Activated CD4-positive, CD25-positive, alpha-beta regulatory T cell treated with anti-CD3 and anti-CD28 coated beads, Interleukin-2, amount 50 U/mL, for 24 hours (primary cell): ENCODE data around the gene RPL13.
"Not testable (repeated sequence)": the region's sequence is repeated elsewhere in the genome, so short reads cannot be mapped to it uniquely, and the experiment has no call there.

Experiments
- ATAC-seq, 2 donors: fragments of 150-1000 bp; cut with Tn5 transposase; one replicate each; pipeline ENCODE4 v1.10.0; 2021; ENCODE audit warnings: mild to moderate bottlenecking in 1 of 2, moderate library complexity in 1 of 2

The RPL13 gene

DNA sequence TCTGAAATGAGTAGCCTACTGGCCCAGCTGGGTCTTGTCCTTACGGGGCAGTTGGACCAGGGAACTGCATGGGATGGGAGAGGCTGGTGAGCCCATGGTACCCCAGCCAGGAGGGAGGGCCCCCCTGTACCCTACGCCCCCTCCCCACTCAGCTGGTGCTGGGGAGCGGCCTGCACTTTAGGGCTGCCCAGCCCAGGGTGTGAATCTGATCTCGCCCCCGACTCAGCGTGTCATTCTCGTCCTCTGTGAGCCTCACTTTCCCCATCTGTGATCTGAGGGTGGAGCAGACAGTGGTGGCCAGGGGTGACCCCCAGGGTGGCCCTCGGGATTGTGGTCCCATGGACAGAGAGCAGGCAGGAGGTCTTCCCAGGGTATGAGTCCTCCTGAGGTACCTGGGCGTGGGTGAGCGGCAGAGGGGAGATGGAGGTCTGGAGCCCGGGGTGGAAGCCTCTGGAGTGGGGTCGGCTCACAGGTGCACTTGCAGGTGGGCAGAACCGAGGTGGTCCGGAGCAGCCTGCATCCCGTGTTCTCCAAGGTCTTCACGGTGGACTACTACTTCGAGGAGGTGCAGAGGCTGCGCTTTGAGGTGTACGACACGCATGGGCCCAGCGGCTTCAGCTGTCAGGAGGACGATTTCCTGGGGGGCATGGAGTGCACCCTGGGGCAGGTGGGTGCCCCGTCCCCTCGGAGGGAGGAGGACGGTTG is 16.7 kb downstream of the RPL13 start:
- no peak for ATAC-seq

DNA sequence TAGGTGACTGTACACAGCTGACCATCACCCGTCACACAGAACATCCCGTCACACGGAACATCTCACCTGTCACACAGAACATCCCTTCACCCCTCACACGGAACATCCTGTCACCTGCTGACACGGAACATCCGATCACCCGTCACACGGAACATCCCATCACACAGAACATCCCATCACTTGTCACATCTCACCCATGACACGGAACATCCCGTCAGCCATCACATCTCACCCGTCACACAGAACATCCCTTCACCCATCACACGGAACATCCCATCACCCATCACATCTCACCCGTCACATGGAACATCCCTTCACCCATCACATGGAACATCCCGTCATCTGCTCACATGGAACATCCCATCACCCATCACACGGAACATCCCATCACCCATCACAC is 18.9 kb downstream of the RPL13 start:
- no peak for ATAC-seq

DNA sequence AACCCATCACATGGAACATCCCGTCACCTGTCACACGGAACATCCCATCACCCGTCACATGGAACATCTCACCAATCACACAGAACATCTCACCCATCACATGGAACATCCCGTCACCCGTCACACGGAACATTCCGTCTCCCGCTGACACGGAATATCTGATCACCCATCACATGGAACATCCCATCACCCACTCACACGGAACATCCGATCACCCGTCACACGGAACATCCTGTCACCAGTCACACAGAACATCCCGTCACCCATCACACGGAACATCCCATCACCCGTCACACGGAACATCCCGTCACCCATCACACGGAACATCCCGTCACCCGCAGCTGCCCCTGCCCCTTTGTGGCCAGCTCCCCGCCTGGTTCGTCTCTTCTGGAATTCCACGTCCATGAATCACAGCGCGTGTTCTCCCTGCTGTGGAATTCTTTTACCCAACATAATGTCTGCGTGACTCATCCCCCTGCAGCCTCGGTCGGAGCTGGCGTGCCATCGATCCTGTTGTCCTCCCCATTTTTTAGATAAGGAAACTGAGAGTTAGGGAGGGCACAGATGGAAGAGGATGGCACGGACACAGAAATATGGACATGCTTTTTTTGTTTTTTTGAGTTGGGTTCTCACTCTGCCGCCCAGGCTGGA is 20.7 kb downstream of the RPL13 start:
- ATAC-seq = no peak

DNA sequence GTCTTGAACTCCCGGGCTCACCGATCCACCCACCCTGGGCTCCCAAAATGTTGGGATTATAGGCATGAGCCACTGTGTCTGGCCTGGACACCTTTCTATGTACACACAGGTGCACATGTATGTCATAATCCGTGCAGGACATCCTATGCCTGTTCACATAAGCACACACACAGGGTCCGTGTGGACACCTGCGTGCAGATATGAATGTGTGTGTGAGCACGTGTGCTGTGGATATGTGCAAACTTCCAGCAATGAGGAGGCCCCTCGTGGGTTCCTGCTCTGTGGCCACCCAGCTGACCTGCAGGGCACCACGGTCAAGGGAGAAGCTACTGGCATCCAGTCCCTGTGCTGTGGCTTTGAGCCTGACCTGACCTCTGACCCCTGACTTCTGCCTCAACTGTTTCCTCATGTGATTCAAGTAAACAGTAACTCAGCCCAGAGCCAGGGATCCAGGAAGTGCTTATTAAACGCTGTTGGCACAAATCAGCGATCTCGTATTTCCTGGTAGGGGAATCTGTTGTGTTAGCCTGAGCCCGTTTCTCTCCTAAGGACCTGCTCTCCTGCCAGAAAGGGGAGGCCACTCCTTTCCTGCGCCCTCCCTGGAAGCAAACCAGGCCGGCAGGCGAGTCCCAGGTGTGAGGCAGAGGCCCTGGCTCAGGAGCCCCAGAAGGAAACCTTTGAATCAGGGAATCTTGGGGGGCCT is 21.5 kb downstream of the RPL13 start:
- no peak for ATAC-seq

DNA sequence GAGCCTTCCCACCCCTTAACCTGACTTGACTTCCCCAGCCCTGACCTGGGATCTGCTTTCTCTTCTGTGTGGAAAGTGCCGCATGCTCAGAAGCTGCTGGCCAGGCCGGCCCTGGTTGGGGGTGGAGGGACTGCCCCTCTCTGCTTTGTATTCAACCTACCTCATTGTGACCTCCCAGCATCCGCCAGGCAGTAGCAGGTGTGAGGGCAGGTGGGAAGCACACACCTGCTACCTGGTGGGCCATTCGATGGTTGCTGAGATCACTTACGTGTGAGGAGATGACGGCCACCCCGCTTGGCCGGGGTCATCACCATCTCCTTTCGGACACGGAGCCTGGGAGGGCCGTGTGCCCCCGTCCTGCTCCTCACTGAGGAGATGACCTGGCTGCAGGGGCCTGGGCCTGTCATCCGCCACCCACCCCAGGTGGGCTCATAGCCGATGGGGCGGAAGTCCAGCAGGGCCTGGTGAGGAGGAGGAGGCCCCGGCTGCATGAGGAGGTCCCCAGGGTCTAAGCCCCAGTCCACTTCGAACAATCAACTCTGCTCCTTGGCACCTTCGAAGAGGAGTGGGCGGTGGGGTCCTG is 22.2 kb downstream of the RPL13 start:
- ATAC-seq = no peak

DNA sequence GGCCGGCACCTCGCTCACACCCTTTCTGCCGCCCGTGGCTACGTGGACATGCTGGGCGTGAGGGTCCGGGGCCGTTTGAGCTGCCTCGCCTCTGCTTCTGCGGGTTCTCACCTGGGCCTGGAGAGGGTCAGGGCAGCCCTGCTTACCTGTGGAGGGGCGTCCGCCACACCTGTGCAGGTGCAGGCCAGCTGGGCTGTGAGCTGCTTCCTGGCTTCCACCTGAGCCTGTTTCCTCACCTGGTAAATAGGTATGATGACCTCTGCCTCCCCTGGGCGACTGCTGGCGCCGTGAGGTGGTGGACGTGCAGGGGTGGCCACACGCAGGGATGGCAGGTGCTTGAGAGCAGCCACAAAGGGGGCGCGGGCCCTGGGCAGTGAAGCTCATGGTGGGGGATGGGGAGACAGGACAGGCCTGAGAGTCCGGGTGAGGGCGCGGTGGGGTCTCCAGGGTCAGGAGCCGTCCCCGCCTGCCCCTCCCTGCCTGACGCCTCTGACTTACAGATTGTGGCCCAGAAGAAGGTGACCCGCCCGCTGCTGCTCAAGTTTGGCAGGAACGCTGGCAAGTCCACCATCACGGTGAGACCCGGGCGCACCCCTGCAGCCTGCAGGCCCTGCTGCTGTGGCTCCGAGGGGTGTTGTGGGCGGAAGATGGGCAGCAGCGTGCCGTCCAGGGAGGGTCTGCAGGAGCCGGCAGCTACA is 22.9 kb downstream of the RPL13 start:
- ATAC-seq = no peak

DNA sequence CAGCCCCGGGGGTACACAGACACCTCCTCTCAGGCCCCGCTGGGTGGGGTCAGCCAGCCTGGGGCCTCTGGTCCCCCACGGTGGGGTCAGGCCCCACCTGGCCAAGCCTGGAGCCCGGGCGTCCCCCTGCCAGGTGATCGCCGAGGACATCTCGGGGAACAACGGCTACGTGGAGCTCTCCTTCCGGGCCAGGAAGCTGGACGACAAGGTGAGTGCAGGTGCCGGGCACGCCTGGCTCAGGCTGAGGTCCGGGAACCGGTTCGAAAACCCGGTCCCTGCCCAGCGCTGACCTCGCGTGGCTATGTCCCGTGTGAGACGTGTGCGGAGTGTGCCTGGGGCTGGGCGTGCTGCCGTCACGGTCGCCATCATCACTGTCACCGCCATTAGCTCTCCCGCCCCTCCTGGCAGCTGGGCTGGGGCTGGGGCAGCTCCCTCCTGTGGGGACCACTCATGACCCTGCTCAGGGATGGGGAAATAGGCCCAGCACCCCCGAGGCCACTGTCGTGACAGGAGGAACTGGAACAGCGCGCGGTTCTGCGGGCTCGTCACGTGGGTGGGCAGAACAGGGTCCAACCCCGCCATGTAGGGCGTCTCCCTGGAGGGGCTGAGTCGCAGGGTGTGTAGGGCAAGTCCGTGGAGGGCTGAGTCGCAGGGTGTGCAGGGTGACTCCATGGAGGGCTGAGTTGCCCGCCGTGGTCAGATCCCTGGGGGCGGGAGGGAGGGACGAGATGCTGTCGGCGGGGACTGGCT is 23.6 kb downstream of the RPL13 start:
- ATAC-seq = no peak

DNA sequence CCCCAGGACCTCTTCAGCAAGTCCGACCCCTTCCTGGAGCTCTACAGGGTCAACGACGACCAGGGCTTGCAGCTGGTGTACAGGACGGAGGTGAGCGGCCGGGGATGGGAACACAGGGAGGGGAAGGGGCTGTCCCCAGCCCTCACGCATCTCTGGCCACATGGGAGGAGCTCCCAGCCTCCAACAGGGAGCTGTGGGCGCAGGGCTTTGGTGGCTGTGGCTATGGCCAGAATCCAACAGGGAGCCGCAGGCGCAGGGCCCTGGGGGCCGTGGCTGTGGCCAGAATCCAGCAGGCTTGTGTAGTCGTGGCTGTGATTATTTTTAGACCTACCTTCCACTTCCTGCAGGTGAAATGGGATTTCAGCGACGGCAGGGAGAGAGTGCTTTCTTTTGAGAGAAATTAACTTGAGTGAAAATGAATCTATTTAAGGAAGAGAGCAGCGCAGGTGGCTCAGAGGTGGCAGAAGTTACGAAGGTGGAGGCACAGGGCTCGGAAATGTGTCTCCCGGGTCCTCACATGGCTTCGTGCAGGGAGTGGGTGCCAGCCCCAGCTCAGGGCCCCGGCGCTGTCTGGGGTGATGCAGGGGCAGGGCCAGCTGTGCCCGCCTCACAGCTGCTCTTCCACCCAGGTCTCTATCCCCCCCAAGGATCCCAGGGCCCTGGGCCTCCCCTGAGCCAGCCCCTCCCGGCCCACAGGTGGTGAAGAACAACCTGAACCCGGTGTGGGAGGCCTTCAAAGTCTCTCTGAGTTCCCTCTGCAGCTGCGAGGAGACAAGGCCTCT is 24.5 kb downstream of the RPL13 start:
- ATAC-seq = no peak

DNA sequence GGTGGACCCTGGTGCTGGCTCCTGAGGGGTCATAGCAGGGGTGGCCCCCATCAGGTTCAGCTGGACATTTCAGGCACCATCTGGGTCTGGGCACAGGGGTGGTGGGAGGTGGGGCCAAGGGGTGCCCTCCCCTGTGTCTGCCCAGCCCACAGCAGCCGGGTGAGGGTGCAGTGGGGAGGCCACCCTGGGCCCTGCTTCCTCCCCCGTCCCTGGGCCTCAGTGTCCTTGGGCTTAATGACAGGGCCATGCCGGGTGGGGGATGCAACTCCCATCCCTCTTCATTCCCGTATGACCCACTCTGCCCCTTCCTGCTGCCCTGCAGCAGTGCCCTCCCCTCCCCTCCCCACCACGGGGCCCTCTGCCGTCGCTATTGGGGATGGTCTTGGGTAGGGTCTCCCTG is 25.7 kb downstream of the RPL13 start:
- ATAC-seq = no peak

DNA sequence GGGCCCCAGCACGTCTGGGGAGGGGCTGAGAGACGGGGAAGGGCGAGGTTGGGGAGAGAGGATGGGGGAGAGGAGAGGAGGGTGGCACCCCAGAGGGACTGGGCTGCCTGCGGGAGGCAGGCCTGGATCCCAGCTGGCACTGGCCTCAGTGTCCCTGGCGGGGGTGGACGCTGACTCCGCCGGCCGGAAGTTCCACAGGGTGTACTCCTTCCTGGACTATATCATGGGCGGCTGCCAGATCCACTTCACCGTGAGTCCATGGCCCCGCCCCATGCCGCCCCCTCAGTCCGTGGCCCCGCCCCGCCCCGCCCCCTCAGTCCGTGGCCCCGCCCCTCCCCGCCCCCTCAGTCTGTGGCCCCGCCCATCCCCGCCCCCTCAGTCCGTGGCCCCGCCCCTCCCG is 26.4 kb downstream of the RPL13 start:
- no peak for ATAC-seq

DNA sequence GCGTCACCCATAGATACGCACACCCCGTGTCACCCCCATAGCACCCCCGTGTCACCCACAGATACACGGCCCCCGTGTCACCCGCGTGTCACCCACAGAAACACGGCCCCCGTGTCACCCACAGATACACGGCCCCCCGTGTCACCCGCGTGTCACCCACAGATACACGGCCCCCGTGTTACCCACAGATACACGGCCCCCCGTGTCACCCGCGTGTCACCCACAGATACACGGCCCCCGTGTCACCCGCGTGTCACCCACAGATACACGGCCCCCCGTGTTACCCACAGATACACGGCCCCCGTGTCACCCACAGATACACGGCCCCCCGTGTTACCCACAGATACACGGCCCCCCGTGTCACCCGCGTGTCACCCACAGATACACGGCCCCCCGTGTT is 27.2 kb downstream of the RPL13 start:
- ATAC-seq = not testable (repeated sequence)

DNA sequence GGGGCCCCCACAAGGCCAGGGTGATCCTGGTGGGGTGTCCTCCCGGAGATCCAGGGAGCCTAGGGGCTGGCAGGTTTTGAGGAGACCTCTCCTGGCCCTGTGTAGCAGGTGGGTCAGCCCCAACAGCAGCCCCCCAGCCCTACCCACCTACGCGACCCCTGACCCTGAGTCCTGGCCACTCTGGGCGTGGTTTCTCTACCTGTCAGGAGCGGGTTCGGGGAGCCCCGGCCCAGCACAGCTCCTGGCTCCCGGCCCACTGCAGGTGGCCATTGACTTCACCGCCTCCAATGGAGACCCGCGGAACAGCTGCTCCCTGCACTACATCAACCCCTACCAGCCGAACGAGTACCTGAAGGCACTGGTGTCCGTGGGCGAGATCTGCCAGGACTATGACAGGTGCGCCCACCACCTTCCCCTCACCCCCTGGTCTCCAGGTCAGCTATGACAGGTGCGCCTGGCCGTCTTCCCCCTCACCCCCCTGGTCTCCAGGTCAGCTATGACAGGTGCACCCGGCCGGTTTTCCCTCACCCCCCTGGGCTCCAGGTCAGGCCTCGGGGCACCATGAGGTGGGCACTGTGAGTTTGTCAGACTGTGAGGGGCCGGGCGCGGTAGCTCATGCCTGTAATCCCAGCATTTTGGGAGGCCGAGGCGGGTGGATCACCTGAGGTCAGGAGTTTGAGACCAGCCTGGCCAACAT is 28.1 kb downstream of the RPL13 start:
- no peak for ATAC-seq

DNA sequence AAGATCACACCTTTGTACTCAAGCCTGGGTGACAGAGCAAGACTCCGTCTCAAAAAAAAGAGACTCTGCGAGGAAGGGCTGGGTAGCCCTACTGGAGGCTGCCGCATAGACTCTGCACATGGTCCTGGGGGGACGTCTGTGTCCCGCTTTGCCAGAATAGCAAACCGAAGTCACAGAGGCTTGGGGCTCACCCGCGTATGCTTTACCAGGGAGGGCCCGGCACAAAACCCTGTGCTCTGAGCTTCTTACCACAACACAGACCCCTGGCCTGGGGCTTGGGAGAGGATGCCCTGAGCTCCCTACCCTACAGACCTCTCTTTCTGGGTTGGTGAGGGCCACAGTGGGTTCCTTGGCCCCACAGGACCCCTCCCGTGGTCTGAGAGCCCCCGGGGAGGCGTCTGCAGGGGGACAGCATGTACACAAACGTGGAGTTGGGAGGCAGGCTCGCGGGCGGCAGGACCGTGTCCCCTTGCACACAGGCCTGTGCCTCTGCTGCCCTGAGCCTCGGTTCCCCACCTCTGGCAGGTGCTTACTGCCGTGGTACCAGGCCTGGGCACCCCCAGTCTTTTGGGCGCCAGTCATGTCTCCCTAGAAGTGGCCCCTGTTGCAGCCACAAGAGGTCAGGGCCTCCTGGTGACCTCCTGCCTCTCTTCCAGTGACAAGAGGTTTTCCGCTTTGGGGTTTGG is 28.9 kb downstream of the RPL13 start:
- ATAC-seq = no peak

DNA sequence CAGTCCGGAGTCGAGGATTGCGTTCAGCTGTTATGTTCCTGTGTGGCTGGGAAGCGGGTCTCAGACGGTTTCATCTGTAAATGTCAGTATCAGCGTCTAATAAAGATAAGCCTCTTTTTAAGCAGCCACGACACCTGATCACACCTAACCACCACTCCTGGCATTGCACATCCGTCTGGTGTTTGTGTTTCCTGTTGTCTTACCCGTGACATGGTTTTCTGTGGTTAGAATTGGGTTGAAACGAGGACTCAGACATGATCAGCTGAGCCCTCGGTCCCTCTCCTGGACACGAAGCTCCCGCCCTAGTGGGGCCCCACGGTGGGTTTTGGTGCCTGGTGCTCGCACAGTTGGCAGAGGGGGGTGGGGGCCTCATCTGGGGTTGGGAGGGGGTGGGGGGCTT is 33.4 kb downstream of the RPL13 start:
- ATAC-seq = peak; percentile 65 to 71

DNA sequence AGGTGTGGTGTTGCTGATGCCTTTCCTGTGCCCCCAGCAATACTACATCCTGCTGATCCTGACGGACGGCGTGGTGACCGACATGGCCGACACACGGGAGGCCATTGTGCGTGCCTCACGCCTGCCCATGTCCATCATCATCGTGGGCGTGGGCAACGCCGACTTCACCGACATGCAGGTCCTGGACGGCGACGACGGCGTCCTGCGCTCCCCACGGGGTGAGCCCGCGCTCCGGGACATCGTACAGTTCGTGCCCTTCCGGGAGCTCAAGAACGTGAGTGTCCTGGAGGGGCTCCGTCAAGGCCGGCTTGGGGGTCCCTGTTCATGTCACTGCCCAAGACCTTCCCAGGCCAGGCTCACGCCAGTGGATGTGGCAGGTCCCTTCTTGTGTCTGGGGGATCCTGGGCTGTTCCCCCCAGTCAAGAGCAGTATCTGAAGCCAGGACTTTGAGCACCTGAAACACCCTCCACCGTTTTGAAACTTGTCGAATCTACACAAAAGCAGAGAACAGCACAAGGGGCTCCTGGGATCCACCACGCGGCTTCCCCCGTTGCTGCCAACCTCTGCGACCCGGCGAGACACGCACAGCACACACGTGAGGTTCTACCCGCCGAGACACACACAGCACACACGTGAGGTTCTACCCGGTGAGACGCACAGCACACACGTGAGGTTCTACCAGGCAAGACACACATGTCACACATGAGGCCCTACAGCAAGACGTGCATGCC is 35.0 kb downstream of the RPL13 start:
- ATAC-seq = no peak

DNA sequence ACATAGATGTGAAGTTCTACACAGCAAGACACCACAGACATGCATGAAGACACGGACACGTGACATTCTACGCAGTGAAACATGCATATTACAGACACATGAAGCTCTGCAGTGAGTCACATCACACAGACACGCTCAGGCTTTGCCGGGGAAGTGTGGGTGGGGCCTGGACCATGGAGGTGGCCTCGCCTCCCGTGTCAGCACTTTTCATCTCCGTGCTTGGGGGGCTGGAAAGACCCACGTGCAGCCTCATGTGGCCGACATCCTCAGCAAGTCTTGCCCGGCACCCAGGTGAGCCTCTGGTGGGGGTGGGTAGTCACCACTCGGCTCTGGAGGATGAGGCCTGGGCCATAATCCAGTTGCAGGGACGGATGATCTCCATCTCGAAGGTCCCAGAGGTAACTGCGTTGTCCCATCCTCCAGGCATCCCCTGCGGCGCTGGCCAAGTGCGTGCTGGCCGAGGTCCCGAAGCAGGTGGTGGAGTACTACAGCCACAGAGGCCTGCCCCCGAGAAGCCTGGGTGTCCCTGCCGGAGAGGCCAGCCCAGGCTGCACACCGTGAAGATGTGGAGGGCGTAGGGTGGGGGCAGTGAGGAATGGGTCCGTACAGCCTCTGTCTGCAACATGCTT is 35.7 kb downstream of the RPL13 start:
- no peak for ATAC-seq

DNA sequence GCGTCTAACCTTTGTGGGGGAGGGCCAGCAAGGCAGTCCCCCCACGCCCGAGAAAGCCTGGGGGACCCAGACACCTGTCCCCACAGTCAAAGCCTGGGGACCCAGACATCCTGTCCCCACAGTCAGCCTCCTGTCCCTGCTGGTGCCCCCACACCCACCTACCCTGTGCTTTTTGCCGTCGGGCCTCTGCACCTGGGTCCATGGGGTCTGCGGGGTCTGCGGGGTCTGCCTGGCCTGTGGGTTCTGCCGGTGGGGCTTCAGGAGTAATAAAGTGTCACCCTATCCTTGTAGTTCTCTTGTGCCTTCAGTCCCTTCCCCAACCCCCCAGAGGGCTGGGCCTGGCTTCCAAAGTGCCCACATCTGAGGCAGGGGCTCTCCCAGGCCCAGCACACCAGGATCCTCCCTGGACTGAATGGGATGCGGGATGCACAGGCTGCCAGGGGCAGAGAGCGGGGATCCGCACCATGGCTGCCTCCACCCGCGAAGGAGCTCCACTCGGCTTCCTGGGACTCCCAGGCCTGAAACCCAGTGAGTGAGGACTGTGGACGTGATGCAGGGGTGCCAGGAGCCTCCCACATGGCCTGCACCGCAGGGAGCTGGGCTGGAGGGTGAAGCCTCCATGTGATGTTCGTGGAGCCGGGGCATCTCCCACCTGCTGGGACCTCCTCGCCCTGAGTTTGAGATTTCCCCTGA is 36.6 kb downstream of the RPL13 start:
- no peak for ATAC-seq

DNA sequence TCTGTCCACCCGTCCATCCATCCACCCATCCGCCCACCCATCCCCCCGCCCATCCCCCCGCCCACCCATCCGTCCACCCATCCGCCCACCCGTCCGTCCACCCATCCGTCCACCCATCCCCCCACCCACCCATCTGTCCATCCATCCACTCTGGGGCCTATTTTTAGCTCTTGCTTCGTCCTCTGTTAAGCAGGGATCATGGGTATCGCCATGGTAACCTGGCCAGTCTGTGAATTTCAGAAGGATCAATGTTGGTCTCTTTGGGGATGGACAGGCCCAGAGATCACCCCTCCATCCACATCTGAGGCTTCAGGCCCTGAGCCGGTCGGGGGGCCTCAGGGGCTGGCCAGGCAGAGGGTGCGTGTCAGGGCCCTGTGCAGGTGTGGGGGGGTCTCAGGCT is 37.7 kb downstream of the RPL13 start:
- no peak for ATAC-seq
